Hepatocyte (in vitro differentiated cells): ENCODE results near the gene RASSF8. TPM values are rescaled to one million over a fixed set of nuclear protein-coding genes. Genes with fewer than 3 reads are reported as not detected.
A peak's percentile ranks its signal among the peaks of the same experiment; 100 is the strongest.

Experiments
- DNase-seq: peaks from one replicate; pipeline ENCODE4 v3.0.0-alpha.2; 2016; ENCODE audit warnings: low spot score
- H2AFZ ChIP-seq: fragments of 200-600 bp; sonication (generic); 2 replicates; pipeline ENCODE4 v1.6.0; 2016; ENCODE audit warnings: antibody characterized with exemption, mild to moderate bottlenecking
- H3K27ac ChIP-seq: fragments of 200-600 bp; sonication (generic); 2 replicates; pipeline ENCODE4 v1.5.1; 2016; ENCODE audit warnings: mild to moderate bottlenecking
- H3K27me3 ChIP-seq: fragments of 200-600 bp; sonication (generic); 2 replicates; pipeline ENCODE4 v1.6.1; 2016
- H3K36me3 ChIP-seq: fragments of 200-600 bp; sonication (generic); replicated peaks from 2 replicates; pipeline ENCODE4 v1.5.1; 2016; ENCODE audit warnings: low read depth; ENCODE audit not compliant: insufficient read depth
- H3K4me1 ChIP-seq: fragments of 200-600 bp; sonication (generic); 2 replicates; pipeline ENCODE4 v1.5.1; 2016; ENCODE audit warnings: mild to moderate bottlenecking, moderate library complexity; ENCODE audit not compliant: insufficient read depth
- H3K4me2 ChIP-seq: fragments of 200-600 bp; sonication (generic); 2 replicates; pipeline ENCODE4 v1.6.0; 2016
- H3K4me3 ChIP-seq: fragments of 200-600 bp; sonication (generic); 2 replicates; pipeline ENCODE4 v1.5.1; 2016; ENCODE audit warnings: mild to moderate bottlenecking
- H3K79me2 ChIP-seq: fragments of 200-600 bp; sonication (generic); 2 replicates; pipeline ENCODE4 v1.6.0; 2017; ENCODE audit warnings: mild to moderate bottlenecking
- H3K9me2 ChIP-seq: fragments of 200-600 bp; sonication (generic); replicated peaks from 2 replicates; pipeline ENCODE4 v1.6.0; 2017; ENCODE audit warnings: mild to moderate bottlenecking; ENCODE audit not compliant: insufficient read depth
- H3K9me3 ChIP-seq: fragments of 200-600 bp; sonication (generic); 2 replicates; pipeline ENCODE4 v1.5.1; 2016; ENCODE audit warnings: low read depth, mild to moderate bottlenecking
- H4K20me1 ChIP-seq: fragments of 200-600 bp; sonication (generic); 2 replicates; pipeline ENCODE4 v1.6.0; 2016; ENCODE audit warnings: mild to moderate bottlenecking; ENCODE audit not compliant: insufficient read depth, poor library complexity, severe bottlenecking
- EZH2 ChIP-seq: fragments of 200-600 bp; sonication (generic); IDR thresholded peaks from 2 replicates; pipeline ENCODE4 v1.6.1; 2016; ENCODE audit warnings: antibody characterized with exemption, mild to moderate bottlenecking, borderline replicate concordance
- EZH2phosphoT487 ChIP-seq: fragments of 200-600 bp; sonication (generic); IDR thresholded peaks from one replicate; pipeline ENCODE4 v1.6.1; 2018; ENCODE audit warnings: antibody characterized with exemption, mild to moderate bottlenecking, low read depth, moderate library complexity; ENCODE audit not compliant: unreplicated experiment, severe bottlenecking
- WGBS: methylation state at CpG from one replicate; pipeline ENCODE4 v1.1.6; 2016; ENCODE audit warnings: low lambda C conversion rate; ENCODE audit errors: missing lambda C conversion rate; 5-methylcytosine and 5-hydroxymethylcytosine counted together
- polyA plus RNA-seq: library from polyadenylated mRNA; unstranded; fragments of >200 nt; fragmentation: Nextera tagmentation; extraction: Ambion mirVana; gene quantifications from 2 replicates; pipeline ENCODE4 v1.2.1, GENCODE V29; 2016
- total RNA-seq: library from RNA; depleted of rRNA; stranded (reverse); fragments of >200 nt; gene quantifications from 2 replicates; pipeline ENCODE4 v1.2.3, GENCODE V29; 2014
- TF ChIP-seq, protein P1 (sequence below): fragments of 200-600 bp; sonication (generic); IDR thresholded peaks from 2 replicates; pipeline ENCODE4 v1.5.1; 2016; ENCODE audit warnings: antibody characterized with exemption, mild to moderate bottlenecking; ENCODE audit not compliant: poor library complexity

The RASSF8 gene
- total and polyA plus RNA-seq, 2 experiments from 2014 or later: 24.6 to 46.2 TPM

DNA sequence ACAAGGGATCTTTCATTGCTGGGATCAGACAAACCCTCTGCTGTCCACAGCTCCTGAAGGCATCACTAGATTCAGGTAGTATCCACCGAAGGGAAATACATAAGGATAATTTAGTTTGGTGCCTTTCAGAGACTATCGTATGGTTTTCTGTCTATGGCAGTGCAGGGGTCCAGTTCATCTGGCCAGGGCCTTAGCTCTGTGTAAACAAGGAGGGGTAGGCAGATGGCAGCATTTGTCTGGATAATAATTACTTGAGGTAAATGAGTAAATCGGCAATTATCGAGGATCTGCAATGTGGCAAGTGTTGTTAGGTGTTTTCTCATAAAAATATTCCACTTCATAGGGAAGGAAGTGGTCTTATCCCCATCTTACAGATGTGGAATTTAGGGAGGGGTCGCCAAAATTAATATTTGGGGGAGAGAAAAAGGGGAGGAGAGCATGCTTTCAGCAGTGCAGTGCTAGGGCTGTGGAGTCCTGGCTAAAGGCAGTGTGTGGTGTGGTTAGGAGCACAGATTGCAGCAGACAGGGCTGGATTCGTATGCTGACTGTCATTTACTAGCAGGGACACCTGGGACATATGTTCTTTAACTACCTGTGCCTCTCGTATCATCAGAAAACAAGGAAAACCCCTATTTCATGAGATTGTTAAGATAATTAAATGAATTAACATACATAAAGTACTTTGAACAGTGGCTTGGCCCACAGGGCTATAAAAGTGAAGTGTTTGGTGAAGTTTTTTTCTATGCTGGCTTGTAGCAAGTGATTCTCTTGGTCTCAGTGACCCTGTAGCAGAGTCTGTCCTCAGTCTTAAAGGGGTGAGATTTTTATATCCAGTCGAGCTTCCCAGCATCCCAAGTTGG lies 27.1 kb downstream of the RASSF8 start:
- no peaks in the 10 kb centered on the region for H3K36me3 ChIP-seq
- DNase-seq: peak; percentile 11
- no peak overlapping the region for H3K4me3 ChIP-seq
- H3K4me2 ChIP-seq: peak overlapping the region; percentile 56
- no peaks in the 10 kb centered on the region for H3K9me3 ChIP-seq
- no peak overlapping the region for H2AFZ ChIP-seq
- 71% methylated on average over 8 of the region's 8 CpGs for WGBS
- no peaks in the 10 kb centered on the region for H3K9me2 ChIP-seq
- H3K4me1 ChIP-seq: peaks cover 5% of the 10 kb centered on the region
- H3K27me3 ChIP-seq: no peaks in the 10 kb centered on the region
- H3K79me2 ChIP-seq: peaks cover 98% of the 10 kb centered on the region
- H4K20me1 ChIP-seq: peaks cover 21% of the 10 kb centered on the region
- peak overlapping the region; percentile 27 for H3K27ac ChIP-seq
- TF ChIP-seq EZH2phosphoT487 (no peak), EZH2 (no peak)
- TF ChIP-seq, protein P1, sequence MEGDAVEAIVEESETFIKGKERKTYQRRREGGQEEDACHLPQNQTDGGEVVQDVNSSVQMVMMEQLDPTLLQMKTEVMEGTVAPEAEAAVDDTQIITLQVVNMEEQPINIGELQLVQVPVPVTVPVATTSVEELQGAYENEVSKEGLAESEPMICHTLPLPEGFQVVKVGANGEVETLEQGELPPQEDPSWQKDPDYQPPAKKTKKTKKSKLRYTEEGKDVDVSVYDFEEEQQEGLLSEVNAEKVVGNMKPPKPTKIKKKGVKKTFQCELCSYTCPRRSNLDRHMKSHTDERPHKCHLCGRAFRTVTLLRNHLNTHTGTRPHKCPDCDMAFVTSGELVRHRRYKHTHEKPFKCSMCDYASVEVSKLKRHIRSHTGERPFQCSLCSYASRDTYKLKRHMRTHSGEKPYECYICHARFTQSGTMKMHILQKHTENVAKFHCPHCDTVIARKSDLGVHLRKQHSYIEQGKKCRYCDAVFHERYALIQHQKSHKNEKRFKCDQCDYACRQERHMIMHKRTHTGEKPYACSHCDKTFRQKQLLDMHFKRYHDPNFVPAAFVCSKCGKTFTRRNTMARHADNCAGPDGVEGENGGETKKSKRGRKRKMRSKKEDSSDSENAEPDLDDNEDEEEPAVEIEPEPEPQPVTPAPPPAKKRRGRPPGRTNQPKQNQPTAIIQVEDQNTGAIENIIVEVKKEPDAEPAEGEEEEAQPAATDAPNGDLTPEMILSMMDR: no peak

- Histone ChIP-seq H3K4me2 (peak overlapping the region; percentile 56), H3K4me1 (peaks cover 5% of the 10 kb centered on the region), H2AFZ (no peak overlapping the region), H3K4me3 (no peak overlapping the region), H3K27ac (peak overlapping the region; percentile 27), H3K36me3 (no peaks in the 10 kb centered on the region), H3K9me2 (no peaks in the 10 kb centered on the region), H3K9me3 (no peaks in the 10 kb centered on the region), H4K20me1 (peaks cover 22% of the 10 kb centered on the region), H3K27me3 (no peaks in the 10 kb centered on the region), H3K79me2 (peaks cover 98% of the 10 kb centered on the region)
- no peak for DNase-seq
- TF ChIP-seq, protein P1: no peak
- TF ChIP-seq EZH2phosphoT487 (no peak), EZH2 (no peak)
Measured at GRCh38 chr12:25986180-25986579, 27.7 kb downstream of the RASSF8 start.

GRCh38 chr12:25988505-25988904 lies 30.0 kb downstream of the RASSF8 start:
- Histone ChIP-seq H3K27me3 (no peaks in the 10 kb centered on the region), H3K27ac (no peak overlapping the region), H3K4me2 (no peak overlapping the region), H4K20me1 (peaks cover 32% of the 10 kb centered on the region), H3K4me1 (peaks cover 5% of the 10 kb centered on the region), H3K9me3 (no peaks in the 10 kb centered on the region), H3K4me3 (no peak overlapping the region), H3K79me2 (peaks cover 100% of the 10 kb centered on the region), H3K9me2 (no peaks in the 10 kb centered on the region), H3K36me3 (no peaks in the 10 kb centered on the region), H2AFZ (no peak overlapping the region)
- no peak for DNase-seq
- no peak for TF ChIP-seq EZH2phosphoT487
- TF ChIP-seq EZH2: no peak
- TF ChIP-seq, protein P1: no peak
- 70% methylated on average over 2 of the region's 2 CpGs for WGBS
